OCI-LY1 (cell line): ENCODE measurements around the gene HPCAL1.

Experiments used
- H2AFZ ChIP-seq: fragments of 200-600 bp; sonication (generic), shearing (Covaris generic); 2 replicates; pipeline ENCODE4 v1.6.0; 2014; ENCODE audit warnings: antibody characterized with exemption, mild to moderate bottlenecking, low read length
- H3F3A ChIP-seq: fragments of 200-600 bp; sonication (generic), shearing (Covaris generic); 2 replicates; pipeline ENCODE4 v1.6.0; 2014; ENCODE audit warnings: mild to moderate bottlenecking, antibody characterized with exemption, low read length, moderate library complexity; ENCODE audit not compliant: insufficient read depth
- H3K27ac ChIP-seq: fragments of 200-600 bp; sonication (generic); 2 replicates; pipeline ENCODE4 v1.5.1; 2014; ENCODE audit warnings: low read length, mixed run types, mild to moderate bottlenecking, low read depth; ENCODE audit not compliant: poor library complexity, severe bottlenecking
- H3K27me3 ChIP-seq: fragments of 200-600 bp; sonication (generic); 2 replicates; pipeline ENCODE4 v1.6.0; 2014; ENCODE audit warnings: antibody characterized with exemption, mild to moderate bottlenecking, low read length, moderate library complexity; ENCODE audit not compliant: insufficient read depth
- H3K36me3 ChIP-seq: fragments of 200-600 bp; sonication (generic); 2 replicates; pipeline ENCODE4 v1.6.1; 2014; ENCODE audit warnings: mild to moderate bottlenecking, antibody characterized with exemption, low read length, moderate library complexity, mixed read lengths; ENCODE audit not compliant: insufficient read depth
- H3K4me1 ChIP-seq: fragments of 200-600 bp; sonication (generic); 2 replicates; pipeline ENCODE4 v1.5.1; 2014; ENCODE audit warnings: mild to moderate bottlenecking, low read length, moderate library complexity; ENCODE audit not compliant: insufficient read depth, severe bottlenecking
- H3K4me2 ChIP-seq: fragments of 200-600 bp; sonication (generic), shearing (Covaris generic); 2 replicates; pipeline ENCODE4 v1.6.1; 2014; ENCODE audit warnings: low read length
- H3K4me3 ChIP-seq: fragments of 200-600 bp; sonication (generic); 2 replicates; pipeline ENCODE4 v1.5.1; 2014; ENCODE audit warnings: low read length, low read depth, mild to moderate bottlenecking, mixed read lengths; ENCODE audit not compliant: poor library complexity, severe bottlenecking
- H3K79me2 ChIP-seq: fragments of 200-600 bp; shearing (Covaris generic); 2 replicates; pipeline ENCODE4 v1.6.1; 2016; ENCODE audit warnings: mixed run types, low read length, mixed read lengths; ENCODE audit not compliant: insufficient read depth
- H3K9ac ChIP-seq: fragments of 200-600 bp; sonication (generic), shearing (Covaris generic); 2 replicates; pipeline ENCODE4 v1.6.1; 2014; ENCODE audit warnings: mild to moderate bottlenecking, low read length, mixed read lengths
- H3K9me2 ChIP-seq: fragments of 200-600 bp; sonication (generic), shearing (Covaris generic); 2 replicates; pipeline ENCODE4 v1.6.1; 2014; ENCODE audit warnings: low read depth, mild to moderate bottlenecking, low read length, mixed read lengths
- H3K9me3 ChIP-seq: fragments of 200-600 bp; shearing (Covaris generic); 2 replicates; pipeline ENCODE4 v1.6.1; 2014; ENCODE audit warnings: low read length, mixed read lengths
- H4K20me1 ChIP-seq: fragments of 200-600 bp; sonication (generic), shearing (Covaris generic); 2 replicates; pipeline ENCODE4 v1.6.0; 2016; ENCODE audit warnings: mild to moderate bottlenecking, low read length; ENCODE audit not compliant: insufficient read depth
- EZH2 ChIP-seq: fragments of 200-600 bp; sonication (generic), shearing (Covaris generic); IDR thresholded peaks from 2 replicates; pipeline ENCODE4 v1.8.0; 2017; ENCODE audit warnings: borderline replicate concordance, mixed run types, mild to moderate bottlenecking, antibody characterized with exemption, low read length, moderate library complexity, mixed read lengths
- TF ChIP-seq, protein P1 (sequence below): fragments of 200-600 bp; sonication (generic), shearing (Covaris generic); IDR thresholded peaks from 2 replicates; pipeline ENCODE4 v1.5.1; 2017; ENCODE audit warnings: mild to moderate bottlenecking, antibody characterized with exemption, low read length, moderate library complexity, mixed read lengths

HPCAL1 gene

DNA sequence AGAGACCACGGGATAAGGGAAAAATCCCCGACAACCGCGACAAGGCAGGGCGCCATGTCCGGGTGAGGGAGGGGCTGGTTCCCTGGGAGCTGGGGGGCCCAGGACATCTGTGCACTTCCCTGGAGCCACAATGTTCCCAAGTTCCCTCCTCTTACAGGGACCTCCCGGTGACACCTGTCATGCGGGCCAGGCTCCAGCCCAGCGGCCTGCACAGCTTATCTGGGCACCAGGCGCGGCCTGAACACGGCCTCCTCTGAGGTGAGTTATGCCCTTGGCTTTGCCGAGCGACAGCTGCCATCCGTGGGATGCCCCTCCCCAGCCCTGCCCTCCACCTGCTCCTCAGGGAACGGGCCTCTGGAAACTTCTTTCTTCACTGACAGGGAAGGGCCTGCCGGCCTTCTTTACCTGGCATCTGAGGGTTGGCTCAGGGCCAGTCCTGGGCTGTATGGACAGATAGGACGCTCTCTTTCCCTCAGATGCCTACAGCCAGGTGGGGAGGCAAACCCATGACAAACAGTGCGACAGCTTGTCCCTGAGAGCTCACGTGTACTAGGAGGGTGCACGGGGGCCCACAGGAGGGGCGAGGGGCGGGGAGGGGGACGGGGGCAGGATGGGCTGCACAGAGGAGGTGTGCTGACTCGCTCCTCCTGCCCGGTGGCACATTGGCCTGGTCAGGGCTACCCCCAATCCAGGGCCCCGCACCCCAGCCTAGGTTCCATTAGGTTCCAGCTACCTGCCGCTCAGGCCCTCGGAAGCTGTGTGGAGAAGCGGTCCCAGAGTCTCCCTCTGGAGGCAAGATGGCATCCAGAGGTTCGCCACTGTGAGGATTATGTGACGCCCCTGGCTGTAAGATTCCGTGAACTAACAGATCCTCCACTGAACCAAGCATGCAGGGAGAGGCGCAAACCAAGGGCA is 34.9 kb upstream of the HPCAL1 start:
- Histone ChIP-seq H3K36me3 (no peaks in the 10 kb centered on the region), H3K9me3 (no peaks in the 10 kb centered on the region), H3K4me2 (no peak overlapping the region), H3K9me2 (no peaks in the 10 kb centered on the region), H4K20me1 (no peaks in the 10 kb centered on the region), H3K27me3 (peaks cover 5% of the 10 kb centered on the region; the same call in 1 of the 2 replicates), H3K4me3 (no peak overlapping the region), H3K27ac (no peak overlapping the region), H3F3A (no peaks in the 10 kb centered on the region), H2AFZ (no peak overlapping the region), H3K79me2 (no peaks in the 10 kb centered on the region), H3K4me1 (no peaks in the 10 kb centered on the region), H3K9ac (no peak overlapping the region)
- TF ChIP-seq EZH2: no peak
- TF ChIP-seq, protein P1, sequence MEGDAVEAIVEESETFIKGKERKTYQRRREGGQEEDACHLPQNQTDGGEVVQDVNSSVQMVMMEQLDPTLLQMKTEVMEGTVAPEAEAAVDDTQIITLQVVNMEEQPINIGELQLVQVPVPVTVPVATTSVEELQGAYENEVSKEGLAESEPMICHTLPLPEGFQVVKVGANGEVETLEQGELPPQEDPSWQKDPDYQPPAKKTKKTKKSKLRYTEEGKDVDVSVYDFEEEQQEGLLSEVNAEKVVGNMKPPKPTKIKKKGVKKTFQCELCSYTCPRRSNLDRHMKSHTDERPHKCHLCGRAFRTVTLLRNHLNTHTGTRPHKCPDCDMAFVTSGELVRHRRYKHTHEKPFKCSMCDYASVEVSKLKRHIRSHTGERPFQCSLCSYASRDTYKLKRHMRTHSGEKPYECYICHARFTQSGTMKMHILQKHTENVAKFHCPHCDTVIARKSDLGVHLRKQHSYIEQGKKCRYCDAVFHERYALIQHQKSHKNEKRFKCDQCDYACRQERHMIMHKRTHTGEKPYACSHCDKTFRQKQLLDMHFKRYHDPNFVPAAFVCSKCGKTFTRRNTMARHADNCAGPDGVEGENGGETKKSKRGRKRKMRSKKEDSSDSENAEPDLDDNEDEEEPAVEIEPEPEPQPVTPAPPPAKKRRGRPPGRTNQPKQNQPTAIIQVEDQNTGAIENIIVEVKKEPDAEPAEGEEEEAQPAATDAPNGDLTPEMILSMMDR: no peak

DNA sequence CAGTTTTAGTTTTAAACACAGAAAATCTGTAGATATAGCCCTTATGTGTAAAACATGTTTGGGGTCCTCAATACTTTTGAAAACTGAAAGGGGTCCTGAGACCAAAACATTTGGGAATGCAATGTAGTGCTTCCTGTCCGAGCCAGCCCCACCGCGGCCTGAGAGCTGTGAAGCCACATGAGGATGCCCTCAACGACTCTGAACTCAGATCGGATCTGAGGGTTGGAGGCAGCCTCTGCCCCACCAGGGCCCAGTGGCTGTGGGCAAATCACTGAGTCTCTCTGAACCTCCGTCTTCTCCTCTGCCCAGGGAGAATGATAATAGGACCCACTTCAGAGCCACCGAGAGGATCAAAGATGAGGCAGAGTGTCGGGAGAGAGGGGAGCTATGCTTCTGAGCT is 33.4 kb upstream of the HPCAL1 start:
- no peak overlapping the region for H2AFZ ChIP-seq
- TF ChIP-seq, protein P1: no peak
- no peak for TF ChIP-seq EZH2
- no peaks in the 10 kb centered on the region for H4K20me1 ChIP-seq
- H3K4me1 ChIP-seq: no peaks in the 10 kb centered on the region
- no peak overlapping the region for H3K4me2 ChIP-seq
- no peaks in the 10 kb centered on the region for H3K9me3 ChIP-seq
- no peaks in the 10 kb centered on the region for H3K79me2 ChIP-seq
- H3K27ac ChIP-seq: no peak overlapping the region
- H3K36me3 ChIP-seq: no peaks in the 10 kb centered on the region
- H3F3A ChIP-seq: no peaks in the 10 kb centered on the region
- no peaks in the 10 kb centered on the region for H3K9me2 ChIP-seq
- no peak overlapping the region for H3K4me3 ChIP-seq
- peaks cover 10% of the 10 kb centered on the region; the same call in 1 of the 2 replicates for H3K27me3 ChIP-seq
- H3K9ac ChIP-seq: no peak overlapping the region

DNA sequence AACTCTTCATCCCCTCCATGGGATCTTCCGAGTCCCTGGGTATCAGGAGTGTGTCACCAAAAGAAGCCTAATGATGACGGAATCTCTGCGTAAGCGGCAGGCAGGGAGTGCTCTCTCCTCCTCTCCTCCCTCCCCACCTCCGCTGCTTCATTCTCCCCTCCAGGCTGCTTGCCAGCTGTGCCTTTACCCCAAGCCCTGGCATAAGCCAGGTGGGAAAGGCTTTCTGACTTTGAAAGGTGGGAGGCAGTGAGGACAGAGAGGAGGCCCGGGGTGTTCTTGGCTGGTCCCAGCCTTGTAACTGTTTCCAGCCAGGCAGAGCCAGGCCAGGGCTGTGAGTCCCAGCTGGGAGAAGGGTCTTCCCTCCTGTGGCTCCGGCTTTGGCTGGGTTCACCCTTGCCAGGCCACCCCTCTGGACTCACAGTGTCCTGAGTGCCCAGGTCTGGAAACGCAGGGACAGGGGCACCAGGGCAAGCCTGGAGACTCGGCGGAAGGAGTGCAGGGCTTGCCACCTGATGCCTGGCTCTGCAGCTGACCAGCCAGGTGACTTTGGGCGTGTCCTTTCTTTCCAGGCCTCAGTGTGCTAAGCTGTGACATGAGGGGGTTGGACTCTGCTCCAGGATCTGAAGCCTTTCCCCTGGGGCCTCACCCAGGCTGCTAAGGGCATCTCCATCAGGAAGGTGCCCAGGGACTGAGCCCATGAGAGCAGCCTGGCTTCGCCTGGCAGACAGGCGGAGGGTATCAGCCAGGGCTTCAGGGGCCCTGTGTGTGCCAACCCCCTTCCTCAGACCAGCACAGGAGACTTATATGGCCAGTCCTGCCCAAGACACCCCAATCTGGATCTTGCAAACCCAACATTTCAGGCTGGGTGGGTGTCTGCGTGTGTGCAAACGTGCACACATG is 32.7 kb upstream of the HPCAL1 start:
- Histone ChIP-seq H3K36me3 (no peaks in the 10 kb centered on the region), H3K9me2 (no peaks in the 10 kb centered on the region), H3K9ac (no peak overlapping the region), H3K27ac (no peak overlapping the region), H3K4me3 (no peak overlapping the region), H2AFZ (no peak overlapping the region), H3K9me3 (no peaks in the 10 kb centered on the region), H3F3A (no peaks in the 10 kb centered on the region), H4K20me1 (no peaks in the 10 kb centered on the region), H3K4me2 (no peak overlapping the region), H3K4me1 (no peaks in the 10 kb centered on the region), H3K27me3 (0 out of 2 replicates have a peak, but pooled peaks cover 7% of the 10 kb centered on the region), H3K79me2 (no peaks in the 10 kb centered on the region)
- TF ChIP-seq EZH2: no peak
- TF ChIP-seq, protein P1: no peak
